SKM-1 (cell line): Measurements from ENCODE around the gene LLGL2.

ENCODE experiments used
- DNase-seq: peaks from one replicate; lab custom pipeline; 2025; ENCODE audit not compliant: unreplicated experiment; lab: John Stamatoyannopoulos, UW

LLGL2 gene

GRCh38 chr17:75607086-75607485, 81.6 kb downstream of the LLGL2 start:
- no peak for DNase-seq

- DNase-seq = no peak
These were observed 84.8 kb downstream of the LLGL2 start for GRCh38 chr17:75610103-75610984.

- DNase-seq = no peak
These were observed 86.4 kb downstream of the LLGL2 start for GRCh38 chr17:75611851-75612429.

- DNase-seq = no peak
These were observed 87.6 kb downstream of the LLGL2 start for GRCh38 chr17:75612906-75613626.

- no peak for DNase-seq
These were observed 88.5 kb downstream of the LLGL2 start for GRCh38 chr17:75614006-75614405.

GRCh38 chr17:75614556-75615270, 89.2 kb downstream of the LLGL2 start:
- DNase-seq = no peak

- no peak for DNase-seq
These were observed 89.8 kb downstream of the LLGL2 start for GRCh38 chr17:75615301-75615700.

- no peak for DNase-seq
These were observed 91.1 kb downstream of the LLGL2 start for GRCh38 chr17:75616521-75617122.

- DNase-seq = no peak
These were observed 91.7 kb downstream of the LLGL2 start for GRCh38 chr17:75617218-75617617.

GRCh38 chr17:75617675-75618074, 92.2 kb downstream of the LLGL2 start:
- no peak for DNase-seq

- DNase-seq = peak; percentile 1
These were observed 94.3 kb downstream of the LLGL2 start for GRCh38 chr17:75619506-75620431.

GRCh38 chr17:75621489-75621888, 96.0 kb downstream of the LLGL2 start:
- no peak for DNase-seq

- DNase-seq = no peak
These were observed 96.6 kb downstream of the LLGL2 start for GRCh38 chr17:75622076-75622475.

- no peak for DNase-seq
These were observed 97.3 kb downstream of the LLGL2 start for GRCh38 chr17:75622771-75623273.

GRCh38 chr17:75623386-75623785, 97.9 kb downstream of the LLGL2 start:
- no peak for DNase-seq

- no peak for DNase-seq
These were observed 98.5 kb downstream of the LLGL2 start for GRCh38 chr17:75624021-75624420.
